ENCODE measurements around the gene PLOD2. TPM values are rescaled to one million over a fixed set of nuclear protein-coding genes. Genes with fewer than 3 reads are reported as not detected.

Gene PLOD2
- 100 to 1,000 TPM in 1 of 6 experiments, 10 to 100 TPM in 5; 22.7 to 196 (median 57.6) TPM for total RNA-seq
- long read RNA-seq, transcript PLOD2-202 (19 exons, 3,665 nt), result major isoform, 5 of 9 reads
- long read RNA-seq, partial matches to known transcripts, result 2 of 9 reads
- long read RNA-seq, other reads (novel, unspliced or antisense), result 1 of 9 reads

DNA sequence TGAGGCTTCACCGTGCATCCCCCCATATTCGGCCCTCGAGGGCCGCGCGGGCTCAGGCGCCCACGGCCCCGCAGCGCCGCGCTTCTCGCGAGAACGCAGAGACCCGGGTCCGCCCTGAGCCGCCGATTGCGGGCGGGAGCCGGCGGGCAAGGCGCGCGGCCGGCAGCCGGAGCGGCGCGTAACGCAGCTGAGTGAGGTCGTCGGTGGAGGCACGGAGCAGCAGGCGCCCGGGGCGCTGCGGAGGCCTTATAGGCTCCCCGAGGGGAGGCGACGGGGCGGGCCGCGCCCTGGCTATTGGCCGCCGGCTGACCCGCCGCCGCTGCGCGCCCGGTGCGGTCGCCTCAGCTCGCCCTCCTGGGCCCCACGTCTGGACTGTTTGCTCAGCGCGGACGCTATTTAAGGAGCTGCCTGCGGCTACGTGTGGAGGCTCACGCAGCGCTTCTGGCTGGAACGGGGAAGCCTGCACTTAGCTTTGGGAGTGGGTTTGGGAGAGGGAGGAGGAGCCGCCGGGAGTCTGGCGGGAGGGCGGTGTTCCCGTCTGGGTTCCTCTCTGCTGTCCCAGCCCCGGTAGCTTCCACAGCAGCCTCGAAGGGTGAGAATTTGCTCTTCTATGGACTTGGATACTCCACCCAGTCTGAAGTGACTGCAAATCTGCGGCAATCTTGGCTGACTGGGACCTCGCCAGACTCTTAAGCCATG lies at the start of gene PLOD2:
PLOD2 (minus strand) TSS at position 221 of the 699 bp plus-strand sequence; CDS start at position 26, 195 bp downstream.
- Histone ChIP-seq H3K27me3 (no peaks in the 10 kb centered on the region), H3K36me3 (no peaks in the 10 kb centered on the region), H3K4me1 (peaks cover 0 to 51% (median 19%) of the 10 kb centered on the region in 4 donors), H3K9me3 (no peaks in the 10 kb centered on the region), H3K4me3 (peak within 1 kb of the TSS; percentile 62 to 67 (median 67)), H3K27ac (peak within 1 kb of the TSS; percentile 97 to 98 (median 98))
- WGBS (ENCODE audit: insufficient coverage, low coverage, low lambda C conversion rate, missing lambda C conversion rate), result 4% methylated on average over 32 of the region's 74 CpGs
- ATAC-seq, result peak; percentile 72 to 92 (median 84)
- intact Hi-C loops (cut with DNase I), result no loop called here
- TF ChIP-seq, protein P1, sequence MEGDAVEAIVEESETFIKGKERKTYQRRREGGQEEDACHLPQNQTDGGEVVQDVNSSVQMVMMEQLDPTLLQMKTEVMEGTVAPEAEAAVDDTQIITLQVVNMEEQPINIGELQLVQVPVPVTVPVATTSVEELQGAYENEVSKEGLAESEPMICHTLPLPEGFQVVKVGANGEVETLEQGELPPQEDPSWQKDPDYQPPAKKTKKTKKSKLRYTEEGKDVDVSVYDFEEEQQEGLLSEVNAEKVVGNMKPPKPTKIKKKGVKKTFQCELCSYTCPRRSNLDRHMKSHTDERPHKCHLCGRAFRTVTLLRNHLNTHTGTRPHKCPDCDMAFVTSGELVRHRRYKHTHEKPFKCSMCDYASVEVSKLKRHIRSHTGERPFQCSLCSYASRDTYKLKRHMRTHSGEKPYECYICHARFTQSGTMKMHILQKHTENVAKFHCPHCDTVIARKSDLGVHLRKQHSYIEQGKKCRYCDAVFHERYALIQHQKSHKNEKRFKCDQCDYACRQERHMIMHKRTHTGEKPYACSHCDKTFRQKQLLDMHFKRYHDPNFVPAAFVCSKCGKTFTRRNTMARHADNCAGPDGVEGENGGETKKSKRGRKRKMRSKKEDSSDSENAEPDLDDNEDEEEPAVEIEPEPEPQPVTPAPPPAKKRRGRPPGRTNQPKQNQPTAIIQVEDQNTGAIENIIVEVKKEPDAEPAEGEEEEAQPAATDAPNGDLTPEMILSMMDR (IDR thresholded peaks at IDR 0.05), result no peak
- TF ChIP-seq POLR2A (IDR thresholded peaks at IDR 0.05), result peak; percentile 99
- DNase-seq, result peak; percentile 89 to 93 (median 90)

GRCh38 chr3:146209371-146209770 lies 48.4 kb upstream of the PLOD2 start:
- no peak for TF ChIP-seq POLR2A (IDR thresholded peaks at IDR 0.05)
- TF ChIP-seq, protein P1 (IDR thresholded peaks at IDR 0.05), result no peak
- no peak for ATAC-seq
- H3K9me3 ChIP-seq, result no peaks in the 10 kb centered on the region
- H3K27me3 ChIP-seq, result no peaks in the 10 kb centered on the region
- H3K4me3 ChIP-seq, result no peak overlapping the region
- H3K27ac ChIP-seq, result no peak overlapping the region
- no peaks in the 10 kb centered on the region for H3K4me1 ChIP-seq
- intact Hi-C loops (cut with DNase I), result no loop called here
- peaks cover 0 to 23% (median 6%) of the 10 kb centered on the region in 4 donors for H3K36me3 ChIP-seq
- DNase-seq, result no peak

DNA sequence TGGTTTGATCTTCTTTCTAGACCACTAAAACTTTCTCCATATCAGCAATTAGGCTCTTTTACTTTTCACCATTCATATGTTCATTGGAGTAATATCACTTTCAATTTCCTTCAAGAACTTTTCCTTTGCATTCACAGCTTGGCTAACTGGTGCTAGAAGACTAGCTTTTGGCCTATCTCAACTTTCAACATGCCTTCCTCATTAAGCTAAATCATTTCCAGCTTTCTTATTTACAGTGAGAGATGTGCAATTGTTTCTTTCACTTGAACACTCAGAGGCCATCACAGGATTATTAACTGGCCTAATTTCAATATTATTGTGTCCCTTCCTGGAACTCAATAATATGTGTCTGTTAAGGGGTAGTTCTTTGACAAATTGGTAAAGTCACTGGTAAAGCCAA lies 42.8 kb upstream of the PLOD2 start:
- ATAC-seq, result no peak
- intact Hi-C loops (cut with DNase I), result no loop called here

GRCh38 chr3:146200461-146201220 lies 39.7 kb upstream of the PLOD2 start:
- no peak overlapping the region for H3K4me3 ChIP-seq
- H3K4me1 ChIP-seq, result no peaks in the 10 kb centered on the region
- no peaks in the 10 kb centered on the region for H3K27me3 ChIP-seq
- ATAC-seq (no peak), DNase-seq (no peak)
- 66% methylated on average over 2 of the region's 2 CpGs for WGBS (ENCODE audit: insufficient coverage, low coverage, low lambda C conversion rate, missing lambda C conversion rate)
- peaks cover 0 to 11% (median 2%) of the 10 kb centered on the region in 4 donors for H3K36me3 ChIP-seq
- intact Hi-C loops (cut with DNase I), result no loop called here
- no peaks in the 10 kb centered on the region for H3K9me3 ChIP-seq
- H3K27ac ChIP-seq, result no peak overlapping the region
- TF ChIP-seq, protein P1 (IDR thresholded peaks at IDR 0.05), result no peak
- no peak for TF ChIP-seq POLR2A (IDR thresholded peaks at IDR 0.05)

More for the DNA sequence above, 42.8 kb upstream of the PLOD2 start:
- DNase-seq, result no peak
- no peaks in the 10 kb centered on the region for H3K9me3 ChIP-seq
- no peaks in the 10 kb centered on the region for H3K27me3 ChIP-seq
- H3K27ac ChIP-seq, result no peak overlapping the region
- H3K36me3 ChIP-seq, result peaks cover 0 to 26% (median 6%) of the 10 kb centered on the region in 4 donors
- TF ChIP-seq POLR2A (IDR thresholded peaks at IDR 0.05), result no peak
- TF ChIP-seq, protein P1 (IDR thresholded peaks at IDR 0.05), result no peak
- H3K4me3 ChIP-seq, result no peak overlapping the region
- H3K4me1 ChIP-seq, result no peaks in the 10 kb centered on the region
